Cardiac muscle cell (in vitro differentiated cells and primary cell): ENCODE data around the gene WRAP73. TPM values are rescaled to one million over a fixed set of nuclear protein-coding genes. Genes with fewer than 3 reads are reported as not detected.

ENCODE experiments used
- DNase-seq, 2 donors: peaks; one replicate each; pipeline versions ENCODE4 v3.0.0 to v3.0.0-alpha.2; 2010 to 2017; ENCODE audit warnings: low read depth in 1 of 2, low spot score in 1 of 2
- H3K27ac ChIP-seq: fragments of 200-600 bp; sonication (generic); 2 replicates; pipeline ENCODE4 v1.5.1; 2016
- H3K27me3 ChIP-seq: fragments of 200-600 bp; sonication (generic); 2 replicates; pipeline ENCODE4 v1.6.0; 2016; ENCODE audit warnings: control low read depth
- H3K36me3 ChIP-seq: fragments of 200-600 bp; sonication (generic); 2 replicates; pipeline ENCODE4 v1.5.1; 2016; ENCODE audit warnings: control low read depth
- H3K4me1 ChIP-seq: fragments of 200-600 bp; sonication (generic); 2 replicates; pipeline ENCODE4 v1.8.1; 2017; ENCODE audit warnings: low read depth, mild to moderate bottlenecking, mixed run types
- H3K4me3 ChIP-seq: fragments of 200-600 bp; sonication (generic); 2 replicates; pipeline ENCODE4 v1.5.1; 2016; ENCODE audit warnings: mild to moderate bottlenecking
- H3K9me3 ChIP-seq: fragments of 200-600 bp; sonication (generic); 2 replicates; pipeline ENCODE4 v1.5.1; 2017; ENCODE audit warnings: low read depth, mild to moderate bottlenecking, control low read depth
- polyA plus RNA-seq: library from polyadenylated mRNA; unstranded; fragments of >200 nt; fragmentation: Nextera tagmentation; extraction: Ambion mirVana; gene quantifications from 2 replicates; pipeline ENCODE4 v1.2.1, GENCODE V29; 2016
- total RNA-seq: library from RNA; depleted of rRNA; stranded (reverse); fragments of >200 nt; gene quantifications from 2 replicates; pipeline ENCODE4 v1.2.3, GENCODE V29; 2016
- TF ChIP-seq, protein P1 (sequence below): IDR thresholded peaks from 2 replicates; pipeline ENCODE4 v1.5.1; 2012; ENCODE audit warnings: low read depth, mild to moderate bottlenecking, low read length

The WRAP73 gene
- total and polyA plus RNA-seq, 2 experiments from 2014 or later: 21.6 to 25.9 TPM

- Histone ChIP-seq H3K36me3 (no peaks in the 10 kb centered on the region), H3K27ac (peak overlapping the region; percentile 50), H3K4me3 (no peak overlapping the region), H3K27me3 (no peaks in the 10 kb centered on the region), H3K4me1 (peaks cover 17% of the 10 kb centered on the region), H3K9me3 (no peaks in the 10 kb centered on the region)
- no peak for DNase-seq
- TF ChIP-seq, protein P1, sequence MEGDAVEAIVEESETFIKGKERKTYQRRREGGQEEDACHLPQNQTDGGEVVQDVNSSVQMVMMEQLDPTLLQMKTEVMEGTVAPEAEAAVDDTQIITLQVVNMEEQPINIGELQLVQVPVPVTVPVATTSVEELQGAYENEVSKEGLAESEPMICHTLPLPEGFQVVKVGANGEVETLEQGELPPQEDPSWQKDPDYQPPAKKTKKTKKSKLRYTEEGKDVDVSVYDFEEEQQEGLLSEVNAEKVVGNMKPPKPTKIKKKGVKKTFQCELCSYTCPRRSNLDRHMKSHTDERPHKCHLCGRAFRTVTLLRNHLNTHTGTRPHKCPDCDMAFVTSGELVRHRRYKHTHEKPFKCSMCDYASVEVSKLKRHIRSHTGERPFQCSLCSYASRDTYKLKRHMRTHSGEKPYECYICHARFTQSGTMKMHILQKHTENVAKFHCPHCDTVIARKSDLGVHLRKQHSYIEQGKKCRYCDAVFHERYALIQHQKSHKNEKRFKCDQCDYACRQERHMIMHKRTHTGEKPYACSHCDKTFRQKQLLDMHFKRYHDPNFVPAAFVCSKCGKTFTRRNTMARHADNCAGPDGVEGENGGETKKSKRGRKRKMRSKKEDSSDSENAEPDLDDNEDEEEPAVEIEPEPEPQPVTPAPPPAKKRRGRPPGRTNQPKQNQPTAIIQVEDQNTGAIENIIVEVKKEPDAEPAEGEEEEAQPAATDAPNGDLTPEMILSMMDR: no peak
Observed at GRCh38 chr1:3598522-3599285, 51.2 kb downstream of the WRAP73 start.

GRCh38 chr1:3598051-3598491 lies 51.8 kb downstream of the WRAP73 start:
- no peaks in the 10 kb centered on the region for H3K9me3 ChIP-seq
- peak; percentile 38 to 69 for DNase-seq
- peaks cover 17% of the 10 kb centered on the region for H3K4me1 ChIP-seq
- no peaks in the 10 kb centered on the region for H3K27me3 ChIP-seq
- H3K27ac ChIP-seq: peak overlapping the region; percentile 50
- H3K36me3 ChIP-seq: no peaks in the 10 kb centered on the region
- no peak overlapping the region for H3K4me3 ChIP-seq
- TF ChIP-seq, protein P1: no peak

DNA sequence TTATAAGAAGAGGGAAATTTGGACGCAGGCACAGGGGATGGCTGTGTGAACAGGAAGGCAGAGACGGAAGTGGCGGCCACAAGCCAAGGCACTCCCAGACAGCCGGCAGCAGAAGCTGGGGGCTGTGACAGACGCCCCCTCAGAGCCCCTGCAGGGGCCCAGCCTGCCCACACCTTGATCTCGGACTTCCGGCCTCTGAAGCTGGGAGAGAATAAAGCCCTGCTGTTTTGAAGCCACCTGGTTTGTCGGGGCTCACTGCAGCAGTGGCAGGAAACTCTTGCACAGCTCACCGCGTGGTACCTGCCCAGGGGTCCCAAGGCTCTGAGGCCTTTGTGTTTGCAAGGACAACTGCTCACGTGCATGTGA lies 52.3 kb downstream of the WRAP73 start:
- Histone ChIP-seq H3K9me3 (no peaks in the 10 kb centered on the region), H3K4me1 (peaks cover 17% of the 10 kb centered on the region), H3K4me3 (no peak overlapping the region), H3K27ac (peak overlapping the region; percentile 50), H3K27me3 (no peaks in the 10 kb centered on the region), H3K36me3 (no peaks in the 10 kb centered on the region)
- TF ChIP-seq, protein P1: no peak
- no peak for DNase-seq

GRCh38 chr1:3596663-3597598 lies 53.0 kb downstream of the WRAP73 start:
- no peaks in the 10 kb centered on the region for H3K27me3 ChIP-seq
- H3K9me3 ChIP-seq: no peaks in the 10 kb centered on the region
- TF ChIP-seq, protein P1: no peak
- no peaks in the 10 kb centered on the region for H3K36me3 ChIP-seq
- no peak overlapping the region for H3K27ac ChIP-seq
- peaks cover 17% of the 10 kb centered on the region for H3K4me1 ChIP-seq
- no peak for DNase-seq
- H3K4me3 ChIP-seq: no peak overlapping the region

DNA sequence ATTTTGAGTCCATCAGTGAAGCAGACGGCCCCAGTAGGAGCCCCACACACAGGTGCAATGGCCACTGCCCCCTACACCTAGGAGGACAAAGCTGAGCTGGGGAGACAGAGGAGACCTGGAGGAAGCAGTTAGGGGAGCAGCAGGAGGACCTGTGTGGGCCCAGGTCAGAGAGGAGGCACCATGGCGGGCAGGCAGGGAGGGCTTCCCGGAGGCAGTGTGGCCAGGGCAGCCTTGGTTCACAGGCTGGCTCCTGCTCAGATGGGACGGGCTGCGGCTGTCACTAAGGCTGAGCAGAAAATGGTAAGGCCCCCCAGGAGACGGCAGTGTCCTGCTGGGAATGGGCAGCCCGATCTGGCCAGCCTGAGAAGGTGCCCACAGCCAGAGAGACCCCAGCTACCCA lies 54.0 kb downstream of the WRAP73 start:
- TF ChIP-seq, protein P1: no peak

More for the DNA sequence above, 54.0 kb downstream of the WRAP73 start:
- peaks cover 17% of the 10 kb centered on the region for H3K4me1 ChIP-seq
- H3K36me3 ChIP-seq: no peaks in the 10 kb centered on the region
- no peak overlapping the region for H3K27ac ChIP-seq
- no peak overlapping the region for H3K4me3 ChIP-seq
- H3K27me3 ChIP-seq: no peaks in the 10 kb centered on the region
- no peak for DNase-seq
- no peaks in the 10 kb centered on the region for H3K9me3 ChIP-seq
